NCI-H1436 treated with DMSO at 0.1 percent for 48 hours (cell line): ENCODE data around the gene PRKCA.
"Not testable (repeated sequence)": the region's sequence is repeated elsewhere in the genome, so short reads cannot be mapped to it uniquely, and the experiment has no call there.

ENCODE experiments used
- DNase-seq: peaks from one replicate; lab custom pipeline; 2025; lab: John Stamatoyannopoulos, UW

Gene PRKCA

GRCh38 chr17:66684731-66685130 lies 382.3 kb downstream of the PRKCA start:
- DNase-seq: no peak

DNA sequence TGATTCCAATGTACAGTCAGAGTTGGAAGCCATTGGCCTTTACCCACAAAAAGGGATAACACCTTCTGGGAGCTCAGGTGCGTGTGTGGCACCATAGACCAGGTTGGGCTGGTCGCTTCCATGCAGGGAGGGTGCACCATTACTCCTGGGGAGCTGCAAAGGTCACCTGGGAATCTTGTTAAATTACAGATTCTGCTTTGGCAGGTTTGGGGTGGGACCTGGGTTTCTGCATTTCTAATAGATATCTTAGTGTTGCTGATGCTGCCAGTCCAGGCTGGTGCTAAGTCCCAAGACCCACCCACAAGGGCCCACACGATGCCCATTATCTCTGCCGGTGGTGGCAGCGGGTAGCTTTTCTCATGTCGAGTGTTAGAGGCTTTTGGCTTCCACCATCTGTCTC lies 384.2 kb downstream of the PRKCA start:
- no peak for DNase-seq

DNA sequence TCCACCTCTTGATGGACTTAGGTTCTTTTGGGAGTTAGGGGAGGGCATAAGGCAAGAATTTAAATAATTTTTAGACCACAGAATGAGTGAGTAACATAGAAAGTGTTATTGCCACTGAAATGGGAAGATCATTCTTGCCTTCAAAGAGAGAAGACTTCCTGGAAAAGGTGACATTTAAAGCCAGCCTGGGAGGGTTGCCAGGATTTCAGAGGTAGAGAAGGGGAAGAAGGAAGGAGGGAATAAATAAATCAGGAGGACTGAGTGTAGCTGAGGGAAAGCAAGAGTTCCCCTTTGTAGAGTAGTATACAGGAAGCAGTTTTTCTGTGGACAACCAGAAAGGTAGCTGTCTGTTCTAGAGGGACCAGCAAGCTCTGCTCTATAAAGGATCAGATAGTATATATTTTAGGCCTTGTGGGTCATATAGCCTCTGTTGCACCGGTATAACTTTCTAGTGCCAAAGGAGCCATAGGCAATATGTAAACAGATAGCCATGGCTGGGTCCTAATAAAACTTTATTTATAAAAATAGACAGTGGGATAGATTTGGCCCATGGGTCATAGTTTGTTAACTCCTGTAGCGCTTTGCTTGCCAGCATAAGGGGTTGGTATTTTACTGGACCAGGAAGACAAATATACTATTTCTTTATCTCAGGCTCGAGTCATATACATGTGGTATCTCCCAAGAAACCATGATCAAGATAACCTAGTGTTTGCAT lies 385.3 kb downstream of the PRKCA start:
- DNase-seq: no peak

- no peak for DNase-seq
Observed at GRCh38 chr17:66689221-66689620, 386.8 kb downstream of the PRKCA start.

DNA sequence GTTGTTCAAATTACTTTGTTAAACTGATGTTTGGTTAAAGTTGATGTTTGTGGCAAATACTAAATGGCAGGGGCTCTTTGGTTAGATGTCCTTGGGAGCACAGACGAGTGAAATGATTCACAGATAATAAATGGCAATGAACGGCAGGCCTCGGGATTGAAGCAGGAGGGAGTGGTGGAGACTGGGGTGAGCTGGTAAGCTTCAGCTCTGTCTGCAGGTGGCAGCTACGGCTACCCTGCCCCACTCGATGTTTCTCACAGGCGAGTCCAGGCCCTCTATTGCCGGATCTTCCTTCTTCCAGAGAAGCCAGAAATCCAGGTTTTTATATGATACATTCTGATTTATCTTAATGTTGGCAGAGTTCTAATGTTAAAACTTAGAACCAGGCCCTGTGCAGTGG lies 387.8 kb downstream of the PRKCA start:
- no peak for DNase-seq

DNA sequence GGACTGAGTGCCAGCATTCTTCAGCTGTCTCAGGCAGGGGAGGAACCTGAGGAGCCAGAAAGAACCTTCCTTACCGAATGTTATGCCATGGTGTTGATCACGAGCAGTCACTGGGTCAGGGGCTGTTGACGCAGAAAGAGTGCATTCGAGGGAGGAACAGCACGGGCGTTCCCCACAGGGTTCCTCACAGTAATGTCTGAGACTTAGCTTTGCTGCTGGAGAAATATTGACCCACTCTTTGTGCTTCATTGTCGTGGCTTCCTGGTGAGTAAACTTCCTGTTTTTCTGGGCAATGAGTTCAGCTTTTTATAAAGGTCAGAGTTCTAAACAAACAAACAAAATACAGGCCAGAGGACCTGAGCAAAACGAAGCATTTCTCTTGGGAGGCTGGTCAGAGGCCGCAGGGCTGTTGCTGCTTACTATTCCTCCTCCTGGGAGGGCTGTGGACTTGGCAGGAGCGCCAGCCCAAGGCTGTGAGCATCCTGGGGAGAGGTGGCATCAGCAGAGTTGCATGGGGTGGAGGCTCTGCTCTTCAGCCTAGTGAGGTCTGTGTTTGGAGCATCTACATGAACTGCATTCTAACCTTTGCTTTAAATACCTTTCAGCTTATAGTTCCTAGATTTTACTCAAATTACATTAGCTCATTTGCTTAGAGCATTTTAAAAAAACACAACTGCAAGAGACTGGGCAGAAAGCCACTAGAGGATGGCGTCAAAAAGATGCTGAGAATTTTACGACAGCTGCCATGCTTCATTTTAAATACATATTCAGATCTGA lies 389.4 kb downstream of the PRKCA start:
- no peak for DNase-seq

- DNase-seq: no peak
Observed at GRCh38 chr17:66692421-66692690, 389.9 kb downstream of the PRKCA start.

DNA sequence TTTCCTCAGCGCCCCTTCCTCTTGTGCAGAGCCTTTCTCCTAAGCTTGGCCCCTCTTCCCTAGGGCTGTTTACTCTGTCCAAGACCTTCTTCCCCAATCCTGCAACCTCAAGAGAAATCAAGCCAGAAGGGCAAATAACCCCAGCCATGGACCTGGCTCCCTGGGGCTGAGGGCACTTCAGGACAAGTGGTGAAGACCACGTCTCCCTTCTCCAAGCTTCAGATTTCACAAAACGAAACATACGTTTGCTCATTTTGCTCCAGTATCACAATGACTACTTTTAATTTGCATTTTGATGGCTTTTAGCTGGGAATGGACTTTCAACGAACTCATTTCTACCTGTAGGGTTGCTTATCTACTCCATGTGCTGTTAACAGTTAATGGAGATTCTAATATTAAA lies 392.7 kb downstream of the PRKCA start:
- DNase-seq: no peak

DNA sequence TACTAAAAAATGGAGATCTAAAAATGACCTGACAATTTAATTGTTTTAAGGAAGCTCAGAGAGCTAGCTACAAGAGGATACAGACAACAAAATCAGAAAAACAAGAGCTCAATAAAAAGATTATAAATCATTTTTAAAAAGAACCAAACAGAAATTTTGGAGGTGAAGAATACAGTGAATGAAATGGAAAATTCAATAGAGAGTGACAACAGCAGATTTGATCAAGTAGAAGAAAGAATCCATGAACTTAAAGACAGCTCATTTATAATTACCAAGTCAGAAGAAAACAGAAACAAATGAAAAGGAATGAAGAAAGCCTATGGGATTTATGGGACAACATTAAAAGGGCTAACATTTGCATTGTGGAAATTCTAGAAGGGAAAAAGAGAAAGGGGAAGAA lies 395.9 kb downstream of the PRKCA start:
- no peak for DNase-seq

- DNase-seq: no peak
Observed at GRCh38 chr17:66701462-66701861, 399.0 kb downstream of the PRKCA start.

GRCh38 chr17:66702106-66702936 lies 399.9 kb downstream of the PRKCA start:
- DNase-seq: no peak

DNA sequence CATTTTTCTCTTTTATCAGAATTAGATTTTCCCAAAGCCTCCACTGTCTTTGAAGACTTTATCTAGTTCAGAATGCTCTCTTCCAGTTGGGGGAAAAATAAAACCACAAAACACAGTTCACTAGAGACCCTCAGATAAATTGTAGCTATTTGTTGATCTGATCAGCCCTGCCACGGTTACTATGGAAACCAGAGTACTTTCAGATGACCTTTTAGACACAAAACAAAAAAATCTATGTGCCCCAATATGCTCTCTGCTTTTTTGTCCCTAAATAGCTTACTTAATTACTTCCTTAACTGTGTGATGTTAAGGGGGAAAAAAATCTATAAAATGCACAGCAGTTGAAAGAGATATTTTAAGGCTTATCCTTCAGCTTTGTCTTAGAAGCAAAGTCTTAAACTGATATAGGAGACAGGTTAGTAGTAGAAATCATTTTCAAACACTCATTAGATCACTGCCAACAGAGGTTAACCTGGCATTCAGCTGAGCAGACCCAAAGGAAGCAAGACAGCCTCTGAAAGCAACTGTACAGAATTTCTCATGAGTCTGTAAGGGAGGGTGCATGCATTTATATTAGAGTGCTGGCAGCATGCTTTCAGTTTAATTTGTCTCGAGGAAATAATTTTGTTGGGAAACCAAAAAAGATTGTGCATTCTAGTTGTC lies 402.6 kb downstream of the PRKCA start:
- DNase-seq: no peak

DNA sequence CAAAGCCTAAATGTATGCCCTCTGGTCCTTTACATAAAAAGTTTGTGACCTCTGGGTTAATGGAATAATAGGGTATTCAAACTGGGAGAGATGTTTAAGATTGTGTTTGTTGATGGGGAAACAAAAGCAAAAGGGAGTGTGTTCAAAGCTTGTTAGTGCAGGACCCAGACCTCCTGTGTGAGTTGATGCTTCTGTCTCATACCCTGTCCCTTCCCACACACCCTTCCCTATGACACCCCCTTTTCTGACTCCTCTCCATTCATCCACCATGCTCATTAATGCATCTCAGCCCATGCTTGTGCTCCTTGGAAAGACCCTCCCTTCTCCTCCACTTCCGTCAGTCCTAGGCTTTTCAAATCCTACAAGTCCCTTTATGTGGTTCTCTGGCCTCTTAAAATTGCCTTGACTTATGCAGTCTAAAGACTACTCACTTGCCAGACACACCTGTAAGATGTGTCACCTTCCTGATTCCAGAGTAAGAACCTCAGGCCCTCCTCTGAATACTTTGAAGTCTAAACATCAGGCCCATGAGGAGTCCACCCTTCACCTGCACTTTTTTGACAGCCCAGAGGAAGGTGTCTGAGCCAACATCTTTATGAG lies 404.5 kb downstream of the PRKCA start:
- no peak for DNase-seq

DNA sequence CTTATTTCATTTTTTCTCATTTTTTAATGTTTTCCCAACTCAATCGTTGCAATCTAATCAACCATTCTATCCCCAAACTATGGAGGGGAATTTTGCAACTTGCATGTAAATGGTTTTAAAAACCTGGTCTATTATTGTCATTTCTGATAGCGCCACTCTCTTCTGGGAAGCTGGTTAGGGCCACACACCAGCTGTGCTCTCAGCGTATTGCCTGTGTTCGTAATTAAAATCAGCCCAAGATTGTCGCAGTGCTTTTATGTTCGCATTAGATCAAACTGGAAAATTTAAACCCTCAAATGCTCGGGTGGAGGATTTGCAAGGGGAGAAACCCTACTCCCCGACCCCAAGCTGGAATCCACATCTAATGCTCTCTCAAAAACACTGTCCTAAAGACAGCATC lies 409.0 kb downstream of the PRKCA start:
- DNase-seq: no peak

DNA sequence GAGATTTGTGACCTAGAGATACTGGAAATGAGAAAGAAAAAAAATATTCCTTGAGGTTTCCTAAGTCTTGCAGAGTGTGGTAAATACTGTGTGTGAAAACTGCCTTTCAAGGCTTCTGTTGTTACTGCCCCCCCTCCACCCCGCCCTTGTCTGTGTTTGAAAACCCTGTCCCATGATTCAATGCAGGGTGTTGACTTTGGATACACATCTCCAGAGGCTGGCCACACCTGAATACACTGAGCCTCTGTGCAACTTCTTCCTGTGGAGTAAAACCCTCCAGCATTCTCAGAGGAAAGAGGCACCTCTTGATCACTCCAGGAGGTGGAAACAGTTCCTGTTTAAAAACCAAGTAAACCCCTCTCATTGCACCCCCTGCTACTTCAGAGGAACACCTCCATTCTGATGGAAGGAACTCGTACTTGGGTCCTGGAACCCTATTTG lies 409.5 kb downstream of the PRKCA start:
- DNase-seq: no peak

GRCh38 chr17:66712453-66712852 lies 410.0 kb downstream of the PRKCA start:
- no peak for DNase-seq

DNA sequence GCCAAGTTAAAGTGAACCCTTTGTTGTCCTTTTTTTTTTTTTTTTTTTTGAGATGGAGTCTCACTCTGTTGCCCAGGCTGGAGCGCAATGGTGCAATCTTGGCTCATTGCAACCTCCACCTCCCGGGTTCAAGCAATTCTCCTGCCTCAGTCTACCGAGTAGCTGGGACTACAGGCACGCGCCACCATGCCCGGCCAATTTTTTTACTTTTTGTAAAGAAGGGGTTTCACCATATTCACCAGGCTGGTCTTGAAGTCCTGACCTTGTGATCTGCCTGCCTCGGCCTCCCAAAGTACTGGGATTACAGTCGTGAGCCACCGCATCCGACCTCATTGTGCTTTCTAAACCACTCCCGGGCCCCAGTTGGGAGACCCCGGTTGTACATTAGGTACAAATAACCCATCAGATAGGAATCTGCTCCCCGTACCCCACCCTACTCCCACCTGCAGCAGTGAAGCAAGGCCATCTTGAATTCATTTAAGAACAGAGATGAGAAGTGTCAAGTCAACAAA lies 410.7 kb downstream of the PRKCA start:
- not testable (repeated sequence) for DNase-seq

DNA sequence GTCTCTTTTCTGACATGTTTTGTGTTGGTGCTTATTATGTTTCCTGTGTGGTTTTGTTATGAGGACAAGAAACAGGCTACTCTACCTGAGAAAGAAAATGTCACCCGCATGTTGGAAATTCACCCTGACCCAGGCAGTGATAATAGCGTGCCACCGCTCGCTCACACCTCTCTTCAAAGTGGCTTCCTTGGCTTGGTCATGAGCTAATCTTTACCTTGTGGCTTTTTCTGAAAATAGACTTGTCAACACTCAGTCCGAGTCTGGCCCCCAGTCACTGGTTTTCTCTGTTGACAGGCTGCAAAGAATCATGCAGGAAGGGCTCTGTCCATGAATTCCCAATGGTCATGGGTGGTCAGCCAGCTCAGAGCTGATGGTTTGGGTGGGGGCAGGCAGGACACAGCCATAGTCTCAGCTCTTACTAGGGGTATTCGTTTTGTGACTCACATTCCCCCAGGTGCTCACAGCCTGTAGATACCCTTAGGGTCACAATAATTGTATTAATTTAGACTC lies 411.2 kb downstream of the PRKCA start:
- DNase-seq: no peak

- DNase-seq: no peak
Observed at GRCh38 chr17:66714046-66715023, 411.9 kb downstream of the PRKCA start.

- no peak for DNase-seq
Observed at GRCh38 chr17:66715076-66715675, 412.8 kb downstream of the PRKCA start.
